ENCODE results near the gene LBR. TPM values are rescaled to one million over a fixed set of nuclear protein-coding genes. Genes with fewer than 3 reads are reported as not detected.

The LBR gene
- total RNA-seq, 2 donors from 2014 or later, result 49.8 to 72.3 TPM

DNA sequence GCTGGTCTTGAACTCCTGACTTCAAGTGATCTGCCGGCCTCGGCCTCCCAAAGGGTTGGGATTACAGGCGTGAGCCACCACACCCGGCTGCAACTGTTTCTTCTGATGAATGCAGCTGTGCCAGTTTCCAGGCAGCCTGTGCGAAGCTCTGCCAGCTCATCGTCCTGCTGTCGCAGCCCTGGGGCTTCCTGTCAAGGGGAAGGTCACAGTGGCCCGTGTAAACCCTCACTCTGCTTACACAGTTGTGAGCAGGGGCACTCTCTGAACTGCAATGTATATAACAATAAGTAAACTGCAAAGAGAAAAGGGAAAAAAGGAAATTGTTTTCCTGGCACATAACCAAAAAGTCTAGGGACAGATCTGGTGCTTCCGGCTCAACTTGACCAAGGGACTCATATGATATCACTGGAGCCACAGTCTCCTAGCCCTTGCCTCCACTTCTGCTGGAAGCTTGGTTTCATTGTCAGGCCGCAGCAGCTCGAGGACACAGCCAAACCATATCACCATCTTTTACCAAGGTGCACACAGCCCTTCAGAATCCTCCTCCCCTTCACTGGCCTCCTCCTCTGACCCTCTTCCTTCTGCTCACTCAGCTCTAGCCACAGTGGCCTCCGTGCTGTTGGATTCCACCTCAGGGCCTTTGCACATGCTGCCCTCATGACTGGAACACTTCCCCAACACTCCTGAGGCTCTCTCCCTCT lies 22.8 kb upstream of the LBR start:
- TF ChIP-seq, protein P1, sequence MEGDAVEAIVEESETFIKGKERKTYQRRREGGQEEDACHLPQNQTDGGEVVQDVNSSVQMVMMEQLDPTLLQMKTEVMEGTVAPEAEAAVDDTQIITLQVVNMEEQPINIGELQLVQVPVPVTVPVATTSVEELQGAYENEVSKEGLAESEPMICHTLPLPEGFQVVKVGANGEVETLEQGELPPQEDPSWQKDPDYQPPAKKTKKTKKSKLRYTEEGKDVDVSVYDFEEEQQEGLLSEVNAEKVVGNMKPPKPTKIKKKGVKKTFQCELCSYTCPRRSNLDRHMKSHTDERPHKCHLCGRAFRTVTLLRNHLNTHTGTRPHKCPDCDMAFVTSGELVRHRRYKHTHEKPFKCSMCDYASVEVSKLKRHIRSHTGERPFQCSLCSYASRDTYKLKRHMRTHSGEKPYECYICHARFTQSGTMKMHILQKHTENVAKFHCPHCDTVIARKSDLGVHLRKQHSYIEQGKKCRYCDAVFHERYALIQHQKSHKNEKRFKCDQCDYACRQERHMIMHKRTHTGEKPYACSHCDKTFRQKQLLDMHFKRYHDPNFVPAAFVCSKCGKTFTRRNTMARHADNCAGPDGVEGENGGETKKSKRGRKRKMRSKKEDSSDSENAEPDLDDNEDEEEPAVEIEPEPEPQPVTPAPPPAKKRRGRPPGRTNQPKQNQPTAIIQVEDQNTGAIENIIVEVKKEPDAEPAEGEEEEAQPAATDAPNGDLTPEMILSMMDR (conservative IDR thresholded peaks at IDR 0.05), result no peak
- Mint-ChIP-seq H3K4me1 (peaks cover 19% of the 10 kb centered on the region), H3K4me3 (no peak overlapping the region), H3K36me3 (ENCODE audit: low read depth) (no peaks in the 10 kb centered on the region), H3K27ac (no peak overlapping the region), H3K27me3 (ENCODE audit: insufficient read depth) (peaks cover 33% of the 10 kb centered on the region), H3K9me3 (no peaks in the 10 kb centered on the region)
- DNase-seq, result peak; percentile 29
- 88 to 92% methylated on average over 7 to 12 of the region's 12 CpGs for WGBS, 2 experiments (ENCODE audit: insufficient coverage in 1 of 2, insufficient read length in 1 of 2)
- no peaks in the 10 kb centered on the region for H3K9me3 ChIP-seq (ENCODE audit: control insufficient read depth, low read length)
- no peak overlapping the region for H3K27ac ChIP-seq (ENCODE audit: low read depth, low read length)
- no peaks in the 10 kb centered on the region for H3K27me3 ChIP-seq (ENCODE audit: control insufficient read depth, insufficient read depth, low read length, poor library complexity, severe bottlenecking)
- H3K9ac ChIP-seq (ENCODE audit: extremely low read depth, low read length, poor library complexity, severe bottlenecking), result no peak overlapping the region
- peaks cover 10% of the 10 kb centered on the region for H3K4me1 ChIP-seq (ENCODE audit: control insufficient read depth, insufficient read depth, low read length)
- H3K36me3 ChIP-seq (ENCODE audit: control insufficient read depth, insufficient read depth, low read length), result no peaks in the 10 kb centered on the region
- no peak overlapping the region for H3K4me3 ChIP-seq (ENCODE audit: low read length)

DNA sequence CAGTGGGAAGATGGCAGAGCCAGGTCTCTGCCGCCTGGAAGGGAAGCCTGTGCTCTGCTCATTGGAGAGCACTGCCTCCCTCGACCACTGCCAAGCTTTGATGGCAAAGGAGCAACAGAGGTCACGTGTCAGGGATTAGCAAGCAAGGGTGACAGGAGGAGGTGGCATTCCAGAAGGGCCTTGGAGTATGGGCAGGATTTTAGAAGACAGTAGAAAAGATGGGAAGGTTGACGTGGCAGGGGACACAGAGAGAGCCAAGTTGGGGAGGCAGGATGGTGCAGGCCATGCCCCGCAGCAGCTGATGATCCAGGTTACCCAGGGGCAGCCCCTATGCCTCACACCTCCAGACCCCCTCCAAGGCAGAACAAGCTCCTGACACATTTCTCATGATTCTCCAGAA lies 21.9 kb upstream of the LBR start:
- Mint-ChIP-seq H3K27me3 (ENCODE audit: insufficient read depth) (peaks cover 34% of the 10 kb centered on the region), H3K4me1 (peaks cover 20% of the 10 kb centered on the region), H3K4me3 (no peak overlapping the region), H3K36me3 (ENCODE audit: low read depth) (no peaks in the 10 kb centered on the region), H3K9me3 (no peaks in the 10 kb centered on the region), H3K27ac (no peak overlapping the region)
- Histone ChIP-seq H3K36me3 (ENCODE audit: control insufficient read depth, insufficient read depth, low read length) (no peaks in the 10 kb centered on the region), H3K9ac (ENCODE audit: extremely low read depth, low read length, poor library complexity, severe bottlenecking) (no peak overlapping the region), H3K9me3 (ENCODE audit: control insufficient read depth, low read length) (no peaks in the 10 kb centered on the region), H3K27me3 (ENCODE audit: control insufficient read depth, insufficient read depth, low read length, poor library complexity, severe bottlenecking) (no peaks in the 10 kb centered on the region), H3K4me3 (ENCODE audit: low read length) (no peak overlapping the region), H3K4me1 (ENCODE audit: control insufficient read depth, insufficient read depth, low read length) (peaks cover 10% of the 10 kb centered on the region), H3K27ac (ENCODE audit: low read depth, low read length) (no peak overlapping the region)
- peak; percentile 26 for DNase-seq
- TF ChIP-seq, protein P1 (conservative IDR thresholded peaks at IDR 0.05), result no peak
- WGBS, 2 experiments (ENCODE audit: insufficient coverage in 1 of 2, insufficient read length in 1 of 2), result 95 to 100% methylated on average over 4 to 5 of the region's 5 CpGs

DNA sequence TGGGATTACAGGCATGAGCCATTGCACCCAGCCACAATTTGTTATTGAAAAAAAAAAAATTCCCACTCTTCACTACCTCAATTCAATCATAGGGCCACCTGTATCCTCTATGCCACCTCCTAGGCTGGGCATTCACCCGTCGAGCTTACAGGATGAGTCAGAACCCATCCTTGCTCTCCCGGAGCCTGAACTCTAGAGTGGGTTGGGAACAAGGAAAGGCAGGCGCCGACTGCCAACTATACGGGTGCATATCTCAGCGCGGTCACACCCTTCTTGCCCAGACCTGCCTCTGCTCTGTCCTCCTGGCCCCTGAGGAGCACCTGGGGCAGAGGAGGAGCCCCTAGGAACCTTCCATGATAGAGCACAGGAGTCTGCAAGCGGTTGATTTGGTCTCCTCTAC lies 21.4 kb upstream of the LBR start:
- Histone ChIP-seq H3K9ac (ENCODE audit: extremely low read depth, low read length, poor library complexity, severe bottlenecking) (no peak overlapping the region), H3K9me3 (ENCODE audit: control insufficient read depth, low read length) (no peaks in the 10 kb centered on the region), H3K4me1 (ENCODE audit: control insufficient read depth, insufficient read depth, low read length) (peaks cover 10% of the 10 kb centered on the region), H3K27ac (ENCODE audit: low read depth, low read length) (no peak overlapping the region), H3K4me3 (ENCODE audit: low read length) (no peak overlapping the region), H3K27me3 (ENCODE audit: control insufficient read depth, insufficient read depth, low read length, poor library complexity, severe bottlenecking) (no peaks in the 10 kb centered on the region), H3K36me3 (ENCODE audit: control insufficient read depth, insufficient read depth, low read length) (no peaks in the 10 kb centered on the region)
- 95 to 96% methylated on average over 4 to 9 of the region's 9 CpGs for WGBS, 2 experiments (ENCODE audit: insufficient coverage in 1 of 2, insufficient read length in 1 of 2)
- Mint-ChIP-seq H3K9me3 (no peaks in the 10 kb centered on the region), H3K4me3 (no peak overlapping the region), H3K27me3 (ENCODE audit: insufficient read depth) (peaks cover 35% of the 10 kb centered on the region), H3K27ac (no peak overlapping the region), H3K4me1 (peaks cover 20% of the 10 kb centered on the region), H3K36me3 (ENCODE audit: low read depth) (no peaks in the 10 kb centered on the region)
- TF ChIP-seq, protein P1 (conservative IDR thresholded peaks at IDR 0.05), result no peak
- DNase-seq, result peak; percentile 28

Data from endodermal cell (in vitro differentiated cells).